Measurements from ENCODE around the gene HIGD1C. TPM values are rescaled to one million over a fixed set of nuclear protein-coding genes. Genes with fewer than 3 reads are reported as not detected.

HIGD1C gene
- total and polyA plus RNA-seq, 2 of the 8 experiments (the other 6 are each of a cell fraction or from before 2014, with no cell fraction given): not detected

- TF ChIP-seq, protein P1, sequence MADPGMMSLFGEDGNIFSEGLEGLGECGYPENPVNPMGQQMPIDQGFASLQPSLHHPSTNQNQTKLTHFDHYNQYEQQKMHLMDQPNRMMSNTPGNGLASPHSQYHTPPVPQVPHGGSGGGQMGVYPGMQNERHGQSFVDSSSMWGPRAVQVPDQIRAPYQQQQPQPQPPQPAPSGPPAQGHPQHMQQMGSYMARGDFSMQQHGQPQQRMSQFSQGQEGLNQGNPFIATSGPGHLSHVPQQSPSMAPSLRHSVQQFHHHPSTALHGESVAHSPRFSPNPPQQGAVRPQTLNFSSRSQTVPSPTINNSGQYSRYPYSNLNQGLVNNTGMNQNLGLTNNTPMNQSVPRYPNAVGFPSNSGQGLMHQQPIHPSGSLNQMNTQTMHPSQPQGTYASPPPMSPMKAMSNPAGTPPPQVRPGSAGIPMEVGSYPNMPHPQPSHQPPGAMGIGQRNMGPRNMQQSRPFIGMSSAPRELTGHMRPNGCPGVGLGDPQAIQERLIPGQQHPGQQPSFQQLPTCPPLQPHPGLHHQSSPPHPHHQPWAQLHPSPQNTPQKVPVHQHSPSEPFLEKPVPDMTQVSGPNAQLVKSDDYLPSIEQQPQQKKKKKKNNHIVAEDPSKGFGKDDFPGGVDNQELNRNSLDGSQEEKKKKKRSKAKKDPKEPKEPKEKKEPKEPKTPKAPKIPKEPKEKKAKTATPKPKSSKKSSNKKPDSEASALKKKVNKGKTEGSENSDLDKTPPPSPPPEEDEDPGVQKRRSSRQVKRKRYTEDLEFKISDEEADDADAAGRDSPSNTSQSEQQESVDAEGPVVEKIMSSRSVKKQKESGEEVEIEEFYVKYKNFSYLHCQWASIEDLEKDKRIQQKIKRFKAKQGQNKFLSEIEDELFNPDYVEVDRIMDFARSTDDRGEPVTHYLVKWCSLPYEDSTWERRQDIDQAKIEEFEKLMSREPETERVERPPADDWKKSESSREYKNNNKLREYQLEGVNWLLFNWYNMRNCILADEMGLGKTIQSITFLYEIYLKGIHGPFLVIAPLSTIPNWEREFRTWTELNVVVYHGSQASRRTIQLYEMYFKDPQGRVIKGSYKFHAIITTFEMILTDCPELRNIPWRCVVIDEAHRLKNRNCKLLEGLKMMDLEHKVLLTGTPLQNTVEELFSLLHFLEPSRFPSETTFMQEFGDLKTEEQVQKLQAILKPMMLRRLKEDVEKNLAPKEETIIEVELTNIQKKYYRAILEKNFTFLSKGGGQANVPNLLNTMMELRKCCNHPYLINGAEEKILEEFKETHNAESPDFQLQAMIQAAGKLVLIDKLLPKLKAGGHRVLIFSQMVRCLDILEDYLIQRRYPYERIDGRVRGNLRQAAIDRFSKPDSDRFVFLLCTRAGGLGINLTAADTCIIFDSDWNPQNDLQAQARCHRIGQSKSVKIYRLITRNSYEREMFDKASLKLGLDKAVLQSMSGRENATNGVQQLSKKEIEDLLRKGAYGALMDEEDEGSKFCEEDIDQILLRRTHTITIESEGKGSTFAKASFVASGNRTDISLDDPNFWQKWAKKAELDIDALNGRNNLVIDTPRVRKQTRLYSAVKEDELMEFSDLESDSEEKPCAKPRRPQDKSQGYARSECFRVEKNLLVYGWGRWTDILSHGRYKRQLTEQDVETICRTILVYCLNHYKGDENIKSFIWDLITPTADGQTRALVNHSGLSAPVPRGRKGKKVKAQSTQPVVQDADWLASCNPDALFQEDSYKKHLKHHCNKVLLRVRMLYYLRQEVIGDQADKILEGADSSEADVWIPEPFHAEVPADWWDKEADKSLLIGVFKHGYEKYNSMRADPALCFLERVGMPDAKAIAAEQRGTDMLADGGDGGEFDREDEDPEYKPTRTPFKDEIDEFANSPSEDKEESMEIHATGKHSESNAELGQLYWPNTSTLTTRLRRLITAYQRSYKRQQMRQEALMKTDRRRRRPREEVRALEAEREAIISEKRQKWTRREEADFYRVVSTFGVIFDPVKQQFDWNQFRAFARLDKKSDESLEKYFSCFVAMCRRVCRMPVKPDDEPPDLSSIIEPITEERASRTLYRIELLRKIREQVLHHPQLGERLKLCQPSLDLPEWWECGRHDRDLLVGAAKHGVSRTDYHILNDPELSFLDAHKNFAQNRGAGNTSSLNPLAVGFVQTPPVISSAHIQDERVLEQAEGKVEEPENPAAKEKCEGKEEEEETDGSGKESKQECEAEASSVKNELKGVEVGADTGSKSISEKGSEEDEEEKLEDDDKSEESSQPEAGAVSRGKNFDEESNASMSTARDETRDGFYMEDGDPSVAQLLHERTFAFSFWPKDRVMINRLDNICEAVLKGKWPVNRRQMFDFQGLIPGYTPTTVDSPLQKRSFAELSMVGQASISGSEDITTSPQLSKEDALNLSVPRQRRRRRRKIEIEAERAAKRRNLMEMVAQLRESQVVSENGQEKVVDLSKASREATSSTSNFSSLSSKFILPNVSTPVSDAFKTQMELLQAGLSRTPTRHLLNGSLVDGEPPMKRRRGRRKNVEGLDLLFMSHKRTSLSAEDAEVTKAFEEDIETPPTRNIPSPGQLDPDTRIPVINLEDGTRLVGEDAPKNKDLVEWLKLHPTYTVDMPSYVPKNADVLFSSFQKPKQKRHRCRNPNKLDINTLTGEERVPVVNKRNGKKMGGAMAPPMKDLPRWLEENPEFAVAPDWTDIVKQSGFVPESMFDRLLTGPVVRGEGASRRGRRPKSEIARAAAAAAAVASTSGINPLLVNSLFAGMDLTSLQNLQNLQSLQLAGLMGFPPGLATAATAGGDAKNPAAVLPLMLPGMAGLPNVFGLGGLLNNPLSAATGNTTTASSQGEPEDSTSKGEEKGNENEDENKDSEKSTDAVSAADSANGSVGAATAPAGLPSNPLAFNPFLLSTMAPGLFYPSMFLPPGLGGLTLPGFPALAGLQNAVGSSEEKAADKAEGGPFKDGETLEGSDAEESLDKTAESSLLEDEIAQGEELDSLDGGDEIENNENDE (IDR thresholded peaks at IDR 0.05; ENCODE audit: insufficient replicate concordance, low read length): no peak
- TF ChIP-seq EP300 (IDR thresholded peaks at IDR 0.05; ENCODE audit: borderline replicate concordance in 1 of 2, low read depth in 2 of 2, low read length in 2 of 2) (no peak), ATF2 (IDR thresholded peaks at IDR 0.05; ENCODE audit: low read length) (no peak), SP1 (IDR thresholded peaks at IDR 0.05; ENCODE audit: low read depth, low read length) (no peak), BCL11A (IDR thresholded peaks at IDR 0.05; ENCODE audit: low read depth in 2 of 2, low read length in 2 of 2) (no peak), CBX8 (IDR thresholded peaks at IDR 0.05; ENCODE audit: borderline replicate concordance, low read depth, low read length) (no peak), CEBPB (IDR thresholded peaks at IDR 0.05; ENCODE audit: low read depth, low read length) (no peak), RAD21 (IDR thresholded peaks at IDR 0.05 in 1 of 2, conservative IDR thresholded peaks at IDR 0.05 in 1 of 2; ENCODE audit: low read depth in 2 of 2, low read length in 2 of 2) (no peak), ZNF274 (IDR thresholded peaks at IDR 0.05; ENCODE audit: borderline replicate concordance, extremely low read depth, low read length) (no peak), CHD2 (IDR thresholded peaks at IDR 0.05; ENCODE audit: low read length) (no peak)
These were observed 56.7 kb downstream of the HIGD1C start (continued) for GRCh38 chr12:51009056-51009440.

Measured in H1 (cell line).